LNCaP clone FGC (cell line): ENCODE results near the gene IST1.
"Not testable (repeated sequence)": the region's sequence is repeated elsewhere in the genome, so short reads cannot be mapped to it uniquely, and the experiment has no call there.

ENCODE experiments used
- DNase-seq: peaks from one replicate; pipeline ENCODE4 v3.0.0-alpha.2; 2011; ENCODE audit warnings: low read depth
- H3K4me3 ChIP-seq: 2 replicates; pipeline ENCODE4 v1.5.1; 2011; ENCODE audit warnings: mild to moderate bottlenecking, low read depth, low read length, control low read depth
- CTCF ChIP-seq: IDR thresholded peaks from 2 replicates; pipeline ENCODE4 v1.5.1; 2012; ENCODE audit warnings: mild to moderate bottlenecking; ENCODE audit not compliant: control insufficient read depth, insufficient read depth; ENCODE audit errors: extremely low read depth

IST1 gene

GRCh38 chr16:71863995-71864394, 31.3 kb upstream of the IST1 start:
- DNase-seq: no peak
- TF ChIP-seq CTCF: no peak
- no peak overlapping the region for H3K4me3 ChIP-seq

- no peak for DNase-seq
- no peak overlapping the region for H3K4me3 ChIP-seq
- no peak for TF ChIP-seq CTCF
Observed at GRCh38 chr16:71865173-71865863, 30.0 kb upstream of the IST1 start.

GRCh38 chr16:71867175-71867574, 28.2 kb upstream of the IST1 start:
- DNase-seq: not testable (repeated sequence)

GRCh38 chr16:71867939-71868338, 27.4 kb upstream of the IST1 start:
- TF ChIP-seq CTCF: no peak
- no peak for DNase-seq

More at GRCh38 chr16:71867175-71867574, 28.2 kb upstream of the IST1 start:
- H3K4me3 ChIP-seq: not testable (repeated sequence)

GRCh38 chr16:71869089-71869488, 26.2 kb upstream of the IST1 start:
- DNase-seq: no peak
- H3K4me3 ChIP-seq: no peak overlapping the region
- no peak for TF ChIP-seq CTCF

More at GRCh38 chr16:71867939-71868338, 27.4 kb upstream of the IST1 start:
- H3K4me3 ChIP-seq: no peak overlapping the region

GRCh38 chr16:71870818-71871217, 24.5 kb upstream of the IST1 start:
- no peak for TF ChIP-seq CTCF
- H3K4me3 ChIP-seq: no peak overlapping the region
- DNase-seq: no peak

GRCh38 chr16:71873199-71873598, 22.1 kb upstream of the IST1 start:
- no peak for DNase-seq
- no peak for TF ChIP-seq CTCF

More at GRCh38 chr16:71873199-71873598, 22.1 kb upstream of the IST1 start:
- no peak overlapping the region for H3K4me3 ChIP-seq
